HepG2 (cell line): ENCODE measurements around the gene ANKRD60. TPM values are rescaled to one million over a fixed set of nuclear protein-coding genes. Genes with fewer than 3 reads are reported as not detected.

Experiments used
- ATAC-seq: fragments of 200-7000 bp; cut with Tn5 transposase; 3 replicates; pipeline ENCODE4 v1.9.1; 2020; ENCODE audit warnings: mild to moderate bottlenecking, moderate library complexity
- BruUV-seq: library from RNA; stranded (reverse); fragments of 400-500 nt; replicated peaks from 2 replicates; lab custom pipeline; 2021; lab: Mats Ljungman, UMichigan
- CTCF ChIA-PET: fragments of 300-600 bp; formaldehyde crosslinking; extraction: SDS; loops from one replicate; lab custom pipeline; 2021; ENCODE audit warnings: low total read pairs, inconsistent platforms, low intra/inter-chr PET ratio; lab: Yijun Ruan, JAX
- POLR2A ChIA-PET: fragments of 350-600 bp; sonication (Branson Sonifier 250); formaldehyde crosslinking; loops from one replicate; lab custom pipeline; 2020; ENCODE audit warnings: antibody characterized with exemption, inconsistent platforms; lab: Yijun Ruan, JAX
- DNase-seq: peaks from one replicate; pipeline ENCODE4 v3.0.0-alpha.2; 2015; ENCODE audit warnings: low spot score
- FAIRE-seq: peaks from 3 replicates; lab custom pipeline; 2011; peaks lifted over from hg19 to GRCh38; lab: Jason Lieb, UNC
- H2AFZ ChIP-seq: one replicate; pipeline ENCODE4 v1.6.1; 2011; ENCODE audit warnings: low read length, inconsistent platforms
- H3K27ac ChIP-seq: fragments of 300-600 bp; 3 replicates; pipeline ENCODE4 v1.8.0; 2011; ENCODE audit warnings: mixed run types, mild to moderate bottlenecking, mixed read lengths, low read length, inconsistent platforms; ENCODE audit not compliant: insufficient read depth; ENCODE audit errors: extremely low read length
- H3K27me3 ChIP-seq, 2 experiments: fragments of 200-600 bp in 1 of 2; 2 replicates in 1 of 2; 3 replicates in 1 of 2; pipeline versions ENCODE4 v1.6.0 to v1.8.0; 2011; ENCODE audit warnings: low read length in 2 of 2, mild to moderate bottlenecking in 2 of 2, moderate library complexity in 2 of 2, inconsistent platforms in 1 of 2; ENCODE audit not compliant: insufficient read depth in 2 of 2, control insufficient read depth in 1 of 2
- H3K36me3 ChIP-seq, 2 experiments: fragments of 200-600 bp in 1 of 2; replicated peaks in 1 of 2; 2 replicates in 1 of 2; 3 replicates in 1 of 2; pipeline versions ENCODE4 v1.5.1 to v1.8.0; 2011; ENCODE audit warnings: low read length in 2 of 2, inconsistent platforms in 1 of 2; ENCODE audit not compliant: insufficient read depth in 2 of 2, control insufficient read depth in 1 of 2
- H3K4me1 ChIP-seq: 2 replicates; pipeline ENCODE4 v1.5.1; 2012; ENCODE audit warnings: low read length, inconsistent platforms; ENCODE audit not compliant: insufficient read depth
- H3K4me2 ChIP-seq: 2 replicates; pipeline ENCODE4 v1.6.0; 2011; ENCODE audit warnings: low read depth, low read length, inconsistent platforms
- H3K4me3 ChIP-seq, 3 experiments: fragments of 200-600 bp in 1 of 3; sonication (generic), shearing (Covaris generic) in 1 of 3; replicated peaks in 1 of 3; 2 replicates each; pipeline ENCODE4 v1.5.1; 2011 to 2016; ENCODE audit warnings: low read length in 3 of 3, inconsistent platforms in 2 of 3, low read depth in 2 of 3, mild to moderate bottlenecking in 2 of 3, control low read depth in 1 of 3, mixed read lengths in 1 of 3; ENCODE audit not compliant: insufficient read depth in 1 of 3
- H3K79me2 ChIP-seq: one replicate; pipeline ENCODE4 v1.6.1; 2011; ENCODE audit warnings: low read length, inconsistent platforms; ENCODE audit not compliant: insufficient read depth
- H3K9ac ChIP-seq: 2 replicates; pipeline ENCODE4 v1.6.0; 2011; ENCODE audit warnings: mild to moderate bottlenecking, low read depth, low read length, inconsistent platforms; ENCODE audit not compliant: insufficient read depth
- H3K9me3 ChIP-seq: 2 replicates; pipeline ENCODE4 v1.5.1; 2012; ENCODE audit warnings: mild to moderate bottlenecking, low read length
- H4K20me1 ChIP-seq: 2 replicates; pipeline ENCODE4 v1.6.0; 2011; ENCODE audit warnings: inconsistent platforms, mild to moderate bottlenecking, low read length, moderate library complexity; ENCODE audit not compliant: insufficient read depth
- ARID5B ChIP-seq: IDR thresholded peaks from 2 replicates; pipeline ENCODE4 v1.4.0; 2020; ENCODE audit warnings: mild to moderate bottlenecking, missing genetic modification reagents
- ARNTL ChIP-seq: sonication (generic); formaldehyde crosslinking; IDR thresholded peaks from 2 replicates; pipeline ENCODE4 v1.4.0; 2020; ENCODE audit warnings: mild to moderate bottlenecking, missing genetic modification reagents
- LBX2 ChIP-seq: sonication (generic); formaldehyde crosslinking; IDR thresholded peaks from 2 replicates; pipeline ENCODE4 v1.5.0; 2020; ENCODE audit warnings: missing genetic modification reagents, mild to moderate bottlenecking, borderline replicate concordance
- NKX3-1 ChIP-seq: sonication (generic); formaldehyde crosslinking; IDR thresholded peaks from 2 replicates; pipeline ENCODE4 v1.5.0; 2020; ENCODE audit warnings: missing genetic modification reagents
- RXRB ChIP-seq: IDR thresholded peaks from 2 replicates; pipeline ENCODE4 v1.6.1; 2016; ENCODE audit warnings: borderline replicate concordance, missing genetic modification reagents, missing compliant biosample characterization
- ZBTB1 ChIP-seq: sonication (generic); formaldehyde crosslinking; IDR thresholded peaks from 2 replicates; pipeline ENCODE4 v1.4.0; 2020; ENCODE audit warnings: missing genetic modification reagents, borderline replicate concordance
- ZSCAN21 ChIP-seq: sonication (generic); formaldehyde crosslinking; IDR thresholded peaks from 2 replicates; pipeline ENCODE4 v1.8.0; 2022; ENCODE audit warnings: mild to moderate bottlenecking, missing genetic modification reagents, moderate library complexity, borderline replicate concordance
- WGBS: methylation state at CpG from one replicate; pipeline ENCODE4 v1.1.6; 2017; ENCODE audit warnings: low lambda C conversion rate; 5-methylcytosine and 5-hydroxymethylcytosine counted together
- in situ Hi-C: cut with HindIII; loops from 2 replicates; pipeline ENCODE4 v1.10.0; 2017; ENCODE audit warnings: low pct_unique_long_range_greater_than_20kb; ENCODE audit not compliant: extremely low pct_ligation_motif_present
- intact Hi-C: fragments of 100-400 bp; cut with micrococcal nuclease; formaldehyde crosslinking; loops from one replicate; pipeline ENCODE4 v1.10.0; 2022; ENCODE audit not compliant: unreplicated experiment
- polyA plus RNA-seq, 8 experiments: library from polyadenylated mRNA; depleted of rRNA in 3 of 8; stranded (reverse) in 7 of 8; unstranded in 1 of 8; fragments of >200 nt; fragmentation: Illumina TruSeq in 4 of 8; extraction: Trizol in 4 of 8; gene quantifications; 2 replicates each; pipeline versions ENCODE4 v1.2.1 to v1.2.3, GENCODE V29; 2011 to 2016; ENCODE audit warnings: low read depth in 4 of 8, missing spikeins in 1 of 8, mixed read lengths in 1 of 8; ENCODE audit not compliant: insufficient read depth in 1 of 8
- total RNA-seq, 5 experiments: library from RNA; depleted of rRNA; stranded (reverse); fragments of >200 nt; fragmentation: Illumina TruSeq; extraction: Trizol; gene quantifications; 2 replicates each; pipeline ENCODE4 v1.2.3, GENCODE V29; 2016; ENCODE audit warnings: low read depth in 1 of 5
- TF ChIP-seq, protein P1 (sequence below): sonication (generic); formaldehyde crosslinking; IDR thresholded peaks from 2 replicates; pipeline ENCODE4 v1.4.0; 2020; ENCODE audit warnings: missing genetic modification reagents, mild to moderate bottlenecking, borderline replicate concordance

The ANKRD60 gene
- total and polyA plus RNA-seq, 2 of the 13 experiments (the other 11 are each of a cell fraction or from before 2014, with no cell fraction given): not detected

GRCh38 chr20:58242824-58243223 is 14.4 kb upstream of the ANKRD60 start:
- no peaks in the 10 kb centered on the region for H4K20me1 ChIP-seq
- no peak for TF ChIP-seq ZBTB1 (CRISPR knock-in tag)
- TF ChIP-seq ZSCAN21 (CRISPR knock-in tag): no peak
- TF ChIP-seq, protein P1, sequence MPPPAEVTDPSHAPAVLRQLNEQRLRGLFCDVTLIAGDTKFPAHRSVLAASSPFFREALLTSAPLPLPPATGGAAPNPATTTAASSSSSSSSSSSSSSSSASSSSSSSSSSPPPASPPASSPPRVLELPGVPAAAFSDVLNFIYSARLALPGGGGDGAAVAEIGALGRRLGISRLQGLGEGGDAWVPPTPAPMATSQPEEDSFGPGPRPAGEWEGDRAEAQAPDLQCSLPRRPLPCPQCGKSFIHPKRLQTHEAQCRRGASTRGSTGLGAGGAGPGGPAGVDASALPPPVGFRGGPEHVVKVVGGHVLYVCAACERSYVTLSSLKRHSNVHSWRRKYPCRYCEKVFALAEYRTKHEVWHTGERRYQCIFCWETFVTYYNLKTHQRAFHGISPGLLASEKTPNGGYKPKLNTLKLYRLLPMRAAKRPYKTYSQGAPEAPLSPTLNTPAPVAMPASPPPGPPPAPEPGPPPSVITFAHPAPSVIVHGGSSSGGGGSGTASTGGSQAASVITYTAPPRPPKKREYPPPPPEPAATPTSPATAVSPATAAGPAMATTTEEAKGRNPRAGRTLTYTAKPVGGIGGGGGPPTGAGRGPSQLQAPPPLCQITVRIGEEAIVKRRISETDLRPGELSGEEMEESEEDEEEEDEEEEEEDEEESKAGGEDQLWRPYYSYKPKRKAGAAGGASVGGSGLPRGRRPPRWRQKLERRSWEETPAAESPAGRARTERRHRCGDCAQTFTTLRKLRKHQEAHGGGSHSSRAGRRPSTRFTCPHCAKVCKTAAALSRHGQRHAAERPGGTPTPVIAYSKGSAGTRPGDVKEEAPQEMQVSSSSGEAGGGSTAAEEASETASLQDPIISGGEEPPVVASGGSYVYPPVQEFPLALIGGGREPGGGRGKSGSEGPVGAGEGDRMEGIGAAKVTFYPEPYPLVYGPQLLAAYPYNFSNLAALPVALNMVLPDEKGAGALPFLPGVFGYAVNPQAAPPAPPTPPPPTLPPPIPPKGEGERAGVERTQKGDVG (CRISPR knock-in tag): no peak
- no peak for TF ChIP-seq LBX2
- TF ChIP-seq NKX3-1 (CRISPR knock-in tag): no peak
- TF ChIP-seq ARNTL (CRISPR knock-in tag): no peak
- no peak for TF ChIP-seq ARID5B (CRISPR knock-in tag)
- TF ChIP-seq RXRB (CRISPR knock-in tag): no peak
- in situ Hi-C loops: loop anchor here (10.0 kb wide), 1 partner anchor 412 kb away; the partner anchor contains the start of gene STX16
- no peaks in the 10 kb centered on the region for H3K79me2 ChIP-seq
- ChIA-PET CTCF (no interaction called here), POLR2A (no interaction called here)
- no peaks in the 10 kb centered on the region for H3K9me3 ChIP-seq
- H3K27ac ChIP-seq: no peak overlapping the region
- ATAC-seq (no peak), DNase-seq (no peak), FAIRE-seq (no peak)
- no peak overlapping the region for H3K4me2 ChIP-seq
- H3K36me3 ChIP-seq: no peaks in the 10 kb centered on the region
- no peak overlapping the region for H2AFZ ChIP-seq
- no TSS peak for BruUV-seq
- WGBS: 90% methylated on average over 5 of the region's 5 CpGs
- no peak overlapping the region for H3K4me3 ChIP-seq
- intact Hi-C loops: no loop called here
- H3K27me3 ChIP-seq: no peaks in the 10 kb centered on the region
- no peak overlapping the region for H3K9ac ChIP-seq
- H3K4me1 ChIP-seq: no peaks in the 10 kb centered on the region
